Central memory CD4-positive, alpha-beta T cell (primary cell): ENCODE data around the gene RFPL4A.
A peak's percentile ranks its signal among the peaks of the same experiment; 100 is the strongest.

Experiments used
- DNase-seq: peaks from one replicate; pipeline ENCODE4 v3.0.0; 2022

RFPL4A gene

DNA sequence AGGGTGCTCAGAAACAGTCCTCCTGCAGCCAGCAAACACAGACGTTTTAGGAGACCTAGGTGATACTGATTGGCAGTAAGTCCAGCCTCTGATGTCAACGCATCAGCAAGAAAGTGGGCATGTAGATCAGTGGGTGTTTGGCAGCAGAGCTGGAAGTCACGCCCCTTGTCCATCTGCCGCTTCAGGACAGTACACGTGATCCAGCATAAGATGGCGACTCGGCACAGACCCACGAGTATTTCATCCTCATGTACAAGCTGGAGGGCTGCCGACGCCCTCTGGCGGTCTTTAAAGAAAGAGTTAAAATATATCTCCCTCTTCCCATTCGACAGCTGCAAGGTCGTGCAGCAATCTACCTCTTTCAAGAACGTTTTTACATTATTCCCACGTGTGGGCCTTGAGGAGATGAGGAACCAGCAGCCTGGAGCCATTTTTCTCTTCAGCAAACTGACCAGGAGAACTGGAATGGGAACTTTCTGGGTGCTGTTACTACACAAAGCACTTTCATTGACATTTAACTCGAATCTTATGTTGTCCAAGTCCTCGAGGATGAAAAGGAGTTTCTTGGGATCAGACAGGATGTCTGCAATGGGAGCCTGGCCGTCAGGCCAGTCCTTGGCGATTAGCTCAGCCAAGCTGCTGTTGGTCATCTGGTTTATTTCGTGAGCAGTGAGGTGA, 50.6 kb downstream of the RFPL4A start:
- DNase-seq = peak; percentile 7

GRCh38 chr19:55811340-55811739, 52.4 kb downstream of the RFPL4A start:
- DNase-seq = no peak

GRCh38 chr19:55812449-55812848, 53.6 kb downstream of the RFPL4A start:
- DNase-seq = no peak
